NT2/D1 (cell line): Measurements from ENCODE around the gene RNU6-1.

Experiments used
- SUZ12 ChIP-seq: IDR thresholded peaks from 2 replicates; pipeline ENCODE4 v1.6.1; 2011; ENCODE audit not compliant: insufficient read length, insufficient read depth; ENCODE audit errors: extremely low read depth
- YY1 ChIP-seq: IDR thresholded peaks from 2 replicates; pipeline ENCODE4 v1.6.1; 2011; ENCODE audit not compliant: insufficient read length, insufficient read depth
- ZNF274 ChIP-seq: IDR thresholded peaks from 2 replicates; pipeline ENCODE4 v1.6.1; 2011; ENCODE audit warnings: mild to moderate bottlenecking, low read depth, low read length

GRCh38 chr15:67873777-67874176 is 33.9 kb upstream of the RNU6-1 start:
- no peak for TF ChIP-seq SUZ12
- TF ChIP-seq YY1 = no peak
- no peak for TF ChIP-seq ZNF274
